BE2C (cell line): ENCODE data around the gene KRTAP10-10.
"Not testable (repeated sequence)": the region's sequence is repeated elsewhere in the genome, so short reads cannot be mapped to it uniquely, and the experiment has no call there.

Experiments
- DNase-seq: peaks from one replicate; pipeline ENCODE4 v3.0.0-alpha.2; 2020
- H3K27me3 ChIP-seq: fragments of 250-450 bp; sonication (Bioruptor Pico); 2 replicates; pipeline ENCODE4 v1.5.1; 2020; ENCODE audit warnings: mild to moderate bottlenecking
- H3K36me3 ChIP-seq: fragments of 250-450 bp; sonication (Bioruptor Pico); 2 replicates; pipeline ENCODE4 v1.5.1; 2020; ENCODE audit warnings: mild to moderate bottlenecking
- H3K4me1 ChIP-seq: fragments of 250-450 bp; sonication (Bioruptor Pico); 2 replicates; pipeline ENCODE4 v1.5.1; 2020
- H3K4me3 ChIP-seq: 2 replicates; pipeline ENCODE4 v1.5.1; 2011; ENCODE audit warnings: low read depth, low read length
- H3K9me3 ChIP-seq: fragments of 250-450 bp; sonication (Bioruptor Pico); 2 replicates; pipeline ENCODE4 v1.5.1; 2020
- CTCF ChIP-seq: IDR thresholded peaks from 2 replicates; pipeline ENCODE4 v1.5.1; 2012; ENCODE audit warnings: mild to moderate bottlenecking, low read depth, low read length

The KRTAP10-10 gene

DNA sequence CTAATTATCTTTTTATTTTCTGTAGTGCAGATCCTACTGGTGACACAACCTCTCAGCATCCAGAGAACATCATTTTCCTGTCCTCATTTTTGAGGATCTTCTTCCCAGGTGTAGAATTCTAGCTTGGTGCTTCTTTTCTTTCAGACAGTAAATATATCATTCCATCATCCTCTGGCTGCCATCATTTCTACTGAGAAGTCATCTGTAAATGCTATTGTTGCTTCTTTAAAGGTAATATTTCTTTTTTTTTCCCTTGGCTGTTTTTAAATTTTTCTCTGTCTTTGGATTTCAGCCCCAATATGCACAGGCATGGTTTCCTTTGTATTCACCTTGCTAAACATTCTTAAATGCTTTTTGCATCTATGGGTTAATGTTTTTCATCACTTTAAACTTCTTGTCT, 13.6 kb upstream of the KRTAP10-10 start:
- H3K4me3 ChIP-seq, result no peak overlapping the region
- DNase-seq, result no peak
- H3K36me3 ChIP-seq, result no peaks in the 10 kb centered on the region
- no peaks in the 10 kb centered on the region for H3K27me3 ChIP-seq
- no peaks in the 10 kb centered on the region for H3K4me1 ChIP-seq
- TF ChIP-seq CTCF, result no peak
- H3K9me3 ChIP-seq, result no peaks in the 10 kb centered on the region; the same call in 1 of the 2 replicates

DNA sequence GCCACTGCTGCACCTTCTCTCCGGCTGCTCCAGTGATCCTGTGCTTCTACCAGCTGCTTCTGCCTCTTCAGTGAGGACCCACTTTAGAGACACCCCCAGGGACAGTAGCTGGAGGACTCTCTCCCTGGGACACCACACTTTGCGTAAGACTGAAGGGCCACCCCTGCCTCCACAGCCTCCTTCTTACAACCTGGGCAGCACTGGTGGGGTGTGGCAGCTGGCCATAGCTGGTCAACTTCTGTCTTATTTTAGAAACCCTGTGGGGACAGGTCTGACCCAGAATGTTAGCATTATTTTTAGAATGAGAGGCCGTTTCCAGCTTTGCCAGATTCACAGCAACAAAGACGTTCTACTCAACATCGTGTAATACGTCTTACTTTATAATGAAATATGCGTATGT, 11.4 kb upstream of the KRTAP10-10 start:
- no peak for DNase-seq
- no peak overlapping the region for H3K4me3 ChIP-seq

DNA sequence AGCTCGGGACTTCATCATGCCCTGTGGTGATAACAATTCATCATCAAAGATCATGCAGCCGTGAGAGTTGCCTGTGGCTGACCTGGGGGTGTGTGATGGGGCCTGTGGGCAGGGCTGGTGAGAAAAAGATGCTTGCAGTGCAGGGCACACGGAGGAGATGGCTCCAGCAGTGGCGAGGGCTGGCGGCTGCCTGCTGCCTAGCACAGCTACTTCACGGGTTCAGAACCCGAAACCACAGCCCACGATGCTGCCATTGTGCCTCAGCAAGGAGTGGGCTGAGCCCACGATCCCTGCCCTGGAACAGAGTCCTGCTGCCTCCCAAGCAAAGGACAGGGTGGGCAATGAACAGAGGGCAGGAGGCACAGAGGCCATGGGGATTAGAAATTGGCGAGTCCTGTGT, 10.9 kb upstream of the KRTAP10-10 start:
- Histone ChIP-seq H3K36me3 (no peaks in the 10 kb centered on the region), H3K4me1 (no peaks in the 10 kb centered on the region), H3K9me3 (no peaks in the 10 kb centered on the region; the same call in 1 of the 2 replicates), H3K27me3 (no peaks in the 10 kb centered on the region), H3K4me3 (no peak overlapping the region)
- no peak for TF ChIP-seq CTCF
- DNase-seq, result no peak

More for the DNA sequence above, 11.4 kb upstream of the KRTAP10-10 start:
- Histone ChIP-seq H3K4me1 (no peaks in the 10 kb centered on the region), H3K27me3 (no peaks in the 10 kb centered on the region), H3K9me3 (no peaks in the 10 kb centered on the region; the same call in 1 of the 2 replicates), H3K36me3 (no peaks in the 10 kb centered on the region)
- TF ChIP-seq CTCF, result no peak

- H3K4me1 ChIP-seq, result no peaks in the 10 kb centered on the region
- H3K36me3 ChIP-seq, result no peaks in the 10 kb centered on the region
- no peaks in the 10 kb centered on the region for H3K27me3 ChIP-seq
- no peak for DNase-seq
- no peak within 1 kb of the TSS for H3K4me3 ChIP-seq
- H3K9me3 ChIP-seq, result no peaks in the 10 kb centered on the region; the same call in 1 of the 2 replicates
- TF ChIP-seq CTCF, result no peak
These were observed 10.4 kb upstream of the KRTAP10-10 start, which contains the start of gene KRTAP10-9 for GRCh38 chr21:44626673-44627143. Gene KRTAP10-9 (plus strand): TSS chr21:44627093. CDS start chr21:44627172, 79 bp downstream.

GRCh38 chr21:44627181-44627822, 9.9 kb upstream of the KRTAP10-10 start:
- H3K4me1 ChIP-seq, H3K36me3 ChIP-seq, H3K4me3 ChIP-seq, H3K9me3 ChIP-seq, H3K27me3 ChIP-seq, DNase-seq: not testable (repeated sequence)

DNA sequence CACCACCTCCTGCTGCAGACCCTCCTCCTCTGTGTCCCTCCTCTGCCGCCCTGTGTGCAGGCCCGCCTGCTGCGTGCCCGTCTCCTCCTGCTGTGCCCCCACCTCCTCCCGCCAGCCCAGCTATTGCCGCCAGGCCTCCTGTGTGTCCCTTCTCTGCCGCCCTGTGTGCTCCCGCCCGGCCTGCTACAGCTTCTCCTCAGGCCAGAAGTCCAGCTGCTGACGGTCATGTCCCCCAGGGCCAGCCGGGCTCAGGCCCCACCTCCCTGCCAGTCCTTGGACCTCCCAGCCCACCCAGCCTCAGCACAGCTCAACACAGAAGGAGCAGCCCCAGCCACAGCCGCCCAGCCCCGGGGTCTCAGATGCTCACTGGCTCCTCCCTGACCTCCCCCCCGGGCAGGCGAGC, 9.3 kb upstream of the KRTAP10-10 start:
- DNase-seq, H3K4me3 ChIP-seq, H3K27me3 ChIP-seq, H3K36me3 ChIP-seq, H3K9me3 ChIP-seq, H3K4me1 ChIP-seq: not testable (repeated sequence)

DNA sequence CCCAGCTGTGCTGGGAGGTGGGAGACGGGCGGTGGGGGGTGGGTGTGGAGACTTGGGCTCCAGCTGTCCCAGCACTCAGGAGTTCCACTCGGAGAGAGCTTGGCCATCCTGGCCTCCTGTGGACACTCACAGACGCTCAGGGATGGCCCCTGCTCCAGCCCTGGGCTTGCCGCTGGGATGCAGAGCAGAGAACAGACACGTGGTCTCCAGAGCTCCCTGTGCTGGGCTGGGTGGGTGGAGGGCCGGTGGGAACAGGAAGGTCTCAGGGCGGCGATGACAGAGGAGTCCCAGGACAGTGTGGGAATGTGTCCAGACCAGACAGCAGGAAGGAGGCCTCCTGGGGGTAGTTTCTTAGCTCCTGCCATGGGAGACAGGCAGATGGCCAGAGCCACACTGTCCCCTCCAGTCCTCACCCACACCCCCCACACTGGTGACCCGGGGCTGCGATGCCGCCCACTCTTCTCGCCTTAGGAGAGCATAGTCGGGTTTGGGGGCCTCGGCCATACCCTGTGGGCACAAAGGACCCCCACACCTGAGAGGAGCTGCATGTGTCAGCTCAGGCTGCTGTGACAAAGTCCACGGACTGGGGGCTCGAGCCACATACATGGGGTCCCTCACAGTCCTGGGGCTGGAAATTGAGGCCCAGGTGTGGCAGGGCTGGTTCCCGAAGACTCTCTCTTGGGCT, 8.3 kb upstream of the KRTAP10-10 start:
- Histone ChIP-seq H3K9me3 (no peaks in the 10 kb centered on the region; the same call in 1 of the 2 replicates), H3K36me3 (no peaks in the 10 kb centered on the region), H3K4me1 (no peaks in the 10 kb centered on the region), H3K27me3 (no peaks in the 10 kb centered on the region), H3K4me3 (no peak overlapping the region)
- TF ChIP-seq CTCF, result no peak
- DNase-seq, result no peak
